Measurements from ENCODE around the gene PEX19.

Gene PEX19

GRCh38 chr1:160239582-160240299 lies 45.2 kb downstream of the PEX19 start:
- Histone ChIP-seq H3K36me3 (replicated peaks; ENCODE audit: low read depth, low read length) (peaks cover 68% of the 10 kb centered on the region), H3K27me3 (ENCODE audit: low read depth, low read length) (no peaks in the 10 kb centered on the region), H3K27ac (ENCODE audit: low read length) (no peak overlapping the region), H3K4me3 (ENCODE audit: low read length) (no peak overlapping the region), H3K4me2 (ENCODE audit: low read length) (no peak overlapping the region), H3K9me3 (ENCODE audit: insufficient read depth, low read length) (no peaks in the 10 kb centered on the region), H3K79me2 (ENCODE audit: low read length) (peaks cover 26% of the 10 kb centered on the region), H2AFZ (ENCODE audit: low read depth, low read length) (no peak overlapping the region), H4K20me1 (ENCODE audit: insufficient read depth, low read length) (peaks cover 9% of the 10 kb centered on the region; the same call in 1 of the 2 replicates), H3K4me1 (ENCODE audit: low read length) (peaks cover 22% of the 10 kb centered on the region), H3K9ac (ENCODE audit: low read length) (no peak overlapping the region)
- TF ChIP-seq, protein P1, sequence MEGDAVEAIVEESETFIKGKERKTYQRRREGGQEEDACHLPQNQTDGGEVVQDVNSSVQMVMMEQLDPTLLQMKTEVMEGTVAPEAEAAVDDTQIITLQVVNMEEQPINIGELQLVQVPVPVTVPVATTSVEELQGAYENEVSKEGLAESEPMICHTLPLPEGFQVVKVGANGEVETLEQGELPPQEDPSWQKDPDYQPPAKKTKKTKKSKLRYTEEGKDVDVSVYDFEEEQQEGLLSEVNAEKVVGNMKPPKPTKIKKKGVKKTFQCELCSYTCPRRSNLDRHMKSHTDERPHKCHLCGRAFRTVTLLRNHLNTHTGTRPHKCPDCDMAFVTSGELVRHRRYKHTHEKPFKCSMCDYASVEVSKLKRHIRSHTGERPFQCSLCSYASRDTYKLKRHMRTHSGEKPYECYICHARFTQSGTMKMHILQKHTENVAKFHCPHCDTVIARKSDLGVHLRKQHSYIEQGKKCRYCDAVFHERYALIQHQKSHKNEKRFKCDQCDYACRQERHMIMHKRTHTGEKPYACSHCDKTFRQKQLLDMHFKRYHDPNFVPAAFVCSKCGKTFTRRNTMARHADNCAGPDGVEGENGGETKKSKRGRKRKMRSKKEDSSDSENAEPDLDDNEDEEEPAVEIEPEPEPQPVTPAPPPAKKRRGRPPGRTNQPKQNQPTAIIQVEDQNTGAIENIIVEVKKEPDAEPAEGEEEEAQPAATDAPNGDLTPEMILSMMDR (IDR thresholded peaks at IDR 0.05; ENCODE audit: low read depth, low read length), result no peak
- TF ChIP-seq EZH2phosphoT487 (IDR thresholded peaks at IDR 0.05; ENCODE audit: low read depth), result no peak

GRCh38 chr1:160238408-160238807 lies 46.5 kb downstream of the PEX19 start:
- TF ChIP-seq EZH2phosphoT487 (IDR thresholded peaks at IDR 0.05; ENCODE audit: low read depth), result no peak
- TF ChIP-seq, protein P1 (IDR thresholded peaks at IDR 0.05; ENCODE audit: low read depth, low read length), result no peak
- Histone ChIP-seq H4K20me1 (ENCODE audit: insufficient read depth, low read length) (peaks cover 9% of the 10 kb centered on the region; the same call in 1 of the 2 replicates), H3K4me1 (ENCODE audit: low read length) (peaks cover 22% of the 10 kb centered on the region), H3K9me3 (ENCODE audit: insufficient read depth, low read length) (no peaks in the 10 kb centered on the region), H3K36me3 (replicated peaks; ENCODE audit: low read depth, low read length) (peaks cover 75% of the 10 kb centered on the region), H3K4me2 (ENCODE audit: low read length) (no peak overlapping the region), H3K27me3 (ENCODE audit: low read depth, low read length) (no peaks in the 10 kb centered on the region), H3K4me3 (ENCODE audit: low read length) (no peak overlapping the region), H3K27ac (ENCODE audit: low read length) (no peak overlapping the region), H3K9ac (ENCODE audit: low read length) (no peak overlapping the region), H2AFZ (ENCODE audit: low read depth, low read length) (no peak overlapping the region), H3K79me2 (ENCODE audit: low read length) (peaks cover 16% of the 10 kb centered on the region)

DNA sequence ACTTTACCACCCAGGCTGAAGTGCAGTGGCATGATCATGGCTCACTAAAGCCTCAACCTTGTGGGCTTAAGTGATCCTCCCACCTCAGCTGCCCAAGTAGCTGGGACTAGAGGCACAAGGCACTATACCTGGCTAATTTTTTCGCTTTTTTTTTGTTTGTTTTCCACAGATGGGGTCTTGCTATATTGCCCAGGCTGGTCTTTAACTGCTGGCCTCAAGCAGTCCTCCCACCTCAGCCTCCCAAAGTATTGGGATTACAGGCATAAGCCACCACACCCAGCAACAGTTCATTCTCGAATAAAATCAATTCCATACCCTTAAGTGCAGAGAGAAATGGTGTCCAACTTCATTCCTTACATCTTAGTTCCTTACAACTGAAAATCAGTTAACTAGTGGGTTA lies 47.4 kb downstream of the PEX19 start:
- H3K36me3 ChIP-seq (replicated peaks; ENCODE audit: low read depth, low read length), result peaks cover 74% of the 10 kb centered on the region
- no peak overlapping the region for H3K9ac ChIP-seq (ENCODE audit: low read length)
- no peaks in the 10 kb centered on the region for H3K27me3 ChIP-seq (ENCODE audit: low read depth, low read length)
- no peak overlapping the region for H3K4me3 ChIP-seq (ENCODE audit: low read length)
- peak overlapping the region; percentile 47 for H3K27ac ChIP-seq (ENCODE audit: low read length)
- peaks cover 22% of the 10 kb centered on the region for H3K4me1 ChIP-seq (ENCODE audit: low read length)
- TF ChIP-seq, protein P1 (IDR thresholded peaks at IDR 0.05; ENCODE audit: low read depth, low read length), result no peak
- TF ChIP-seq EZH2phosphoT487 (IDR thresholded peaks at IDR 0.05; ENCODE audit: low read depth), result no peak
- peak overlapping the region; percentile 42 for H3K4me2 ChIP-seq (ENCODE audit: low read length)
- peaks cover 10% of the 10 kb centered on the region for H3K79me2 ChIP-seq (ENCODE audit: low read length)
- no peak overlapping the region for H2AFZ ChIP-seq (ENCODE audit: low read depth, low read length)
- peaks cover 10% of the 10 kb centered on the region; the same call in 1 of the 2 replicates for H4K20me1 ChIP-seq (ENCODE audit: insufficient read depth, low read length)
- no peaks in the 10 kb centered on the region for H3K9me3 ChIP-seq (ENCODE audit: insufficient read depth, low read length)

DNA sequence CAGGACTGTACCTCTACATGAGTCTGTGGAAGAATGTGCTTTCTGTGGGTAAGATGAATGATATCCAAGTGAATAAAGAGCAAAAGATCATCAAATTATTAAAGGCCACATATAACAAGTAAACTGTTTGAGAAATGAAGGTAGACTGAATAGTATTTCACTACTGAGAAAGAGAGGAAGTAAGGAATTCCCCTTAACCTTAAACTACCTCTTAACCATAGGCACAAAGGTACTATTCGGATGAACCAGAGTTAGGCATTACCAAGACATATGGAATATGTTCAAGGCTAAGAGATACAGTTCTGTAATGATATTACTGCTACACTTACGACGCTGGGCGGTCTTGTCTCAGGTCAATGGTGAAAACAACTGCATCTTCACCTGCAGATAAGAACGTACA lies 48.1 kb downstream of the PEX19 start:
- Histone ChIP-seq H3K9ac (ENCODE audit: low read length) (peak overlapping the region; percentile 4; the same call in 1 of the 2 replicates), H3K36me3 (replicated peaks; ENCODE audit: low read depth, low read length) (peaks cover 69% of the 10 kb centered on the region), H3K27ac (ENCODE audit: low read length) (peak overlapping the region; percentile 47), H3K9me3 (ENCODE audit: insufficient read depth, low read length) (no peaks in the 10 kb centered on the region), H2AFZ (ENCODE audit: low read depth, low read length) (no peak overlapping the region), H3K27me3 (ENCODE audit: low read depth, low read length) (no peaks in the 10 kb centered on the region), H3K4me2 (ENCODE audit: low read length) (peak overlapping the region; percentile 42), H3K4me1 (ENCODE audit: low read length) (peaks cover 22% of the 10 kb centered on the region), H3K4me3 (ENCODE audit: low read length) (no peak overlapping the region), H4K20me1 (ENCODE audit: insufficient read depth, low read length) (peaks cover 10% of the 10 kb centered on the region; the same call in 1 of the 2 replicates), H3K79me2 (ENCODE audit: low read length) (peaks cover 5% of the 10 kb centered on the region)
- TF ChIP-seq EZH2phosphoT487 (IDR thresholded peaks at IDR 0.05; ENCODE audit: low read depth), result no peak
- TF ChIP-seq, protein P1 (IDR thresholded peaks at IDR 0.05; ENCODE audit: low read depth, low read length), result no peak

All from OCI-LY3 (cell line).